Loucy (cell line): ENCODE data around the gene DNAJC16.
A peak's percentile ranks its signal among the peaks of the same experiment; 100 is the strongest.
"Not testable (repeated sequence)": the region's sequence is repeated elsewhere in the genome, so short reads cannot be mapped to it uniquely, and the experiment has no call there.

Source experiments
- H2AFZ ChIP-seq: fragments of 200-600 bp; sonication (generic); 2 replicates; pipeline ENCODE4 v1.6.0; 2016; ENCODE audit warnings: antibody characterized with exemption, mild to moderate bottlenecking, low read length, moderate library complexity
- H3F3A ChIP-seq: fragments of 200-600 bp; 2 replicates; pipeline ENCODE4 v1.6.0; 2016; ENCODE audit warnings: antibody characterized with exemption, low read depth, mild to moderate bottlenecking
- H3K27me3 ChIP-seq: fragments of 200-600 bp; sonication (generic); 2 replicates; pipeline ENCODE4 v1.6.1; 2014; ENCODE audit warnings: low read length, mild to moderate bottlenecking; ENCODE audit not compliant: insufficient read depth, poor library complexity, severe bottlenecking
- H3K36me3 ChIP-seq: fragments of 200-600 bp; sonication (generic); 2 replicates; pipeline ENCODE4 v1.6.1; 2016; ENCODE audit warnings: low read length; ENCODE audit not compliant: insufficient read depth
- H3K4me1 ChIP-seq: fragments of 200-600 bp; sonication (generic); 2 replicates; pipeline ENCODE4 v1.5.1; 2014; ENCODE audit warnings: low read length, mild to moderate bottlenecking; ENCODE audit not compliant: insufficient read depth, poor library complexity, severe bottlenecking
- H3K4me2 ChIP-seq: fragments of 200-600 bp; sonication (generic); 2 replicates; pipeline ENCODE4 v1.6.0; 2014; ENCODE audit warnings: antibody characterized with exemption, low read length, low read depth, mild to moderate bottlenecking; ENCODE audit not compliant: poor library complexity, severe bottlenecking
- H3K4me3 ChIP-seq: fragments of 200-600 bp; sonication (generic); 2 replicates; pipeline ENCODE4 v1.5.1; 2014; ENCODE audit warnings: low read length, mild to moderate bottlenecking, mixed read lengths; ENCODE audit not compliant: poor library complexity, severe bottlenecking
- H3K79me2 ChIP-seq: fragments of 200-600 bp; sonication (generic); 2 replicates; pipeline ENCODE4 v1.6.1; 2014; ENCODE audit warnings: low read length; ENCODE audit not compliant: insufficient read depth
- H3K9ac ChIP-seq: fragments of 200-600 bp; sonication (generic); 2 replicates; pipeline ENCODE4 v1.6.0; 2014; ENCODE audit warnings: mild to moderate bottlenecking, low read depth, low read length, moderate library complexity; ENCODE audit not compliant: poor library complexity, severe bottlenecking
- H3K9me2 ChIP-seq: fragments of 200-600 bp; sonication (generic); replicated peaks from 2 replicates; pipeline ENCODE4 v1.6.1; 2016; ENCODE audit warnings: low read depth, low read length, mixed read lengths
- H3K9me3 ChIP-seq: fragments of 200-600 bp; sonication (generic); 2 replicates; pipeline ENCODE4 v1.6.1; 2014; ENCODE audit warnings: mild to moderate bottlenecking, antibody characterized with exemption, low read length, low read depth; ENCODE audit not compliant: insufficient read depth
- H4K20me1 ChIP-seq: fragments of 200-600 bp; sonication (generic); 2 replicates; pipeline ENCODE4 v1.6.0; 2014; ENCODE audit warnings: antibody characterized with exemption, low read length, mild to moderate bottlenecking; ENCODE audit not compliant: insufficient read depth, poor library complexity, severe bottlenecking
- CTCF ChIP-seq: fragments of 200-600 bp; sonication (generic); conservative IDR thresholded peaks from 2 replicates; pipeline ENCODE4 v1.5.1; 2014; ENCODE audit warnings: mild to moderate bottlenecking, antibody characterized with exemption, low read length
- EZH2phosphoT487 ChIP-seq: fragments of 200-600 bp; IDR thresholded peaks from 2 replicates; pipeline ENCODE4 v1.6.1; 2018; ENCODE audit warnings: antibody characterized with exemption, mild to moderate bottlenecking, moderate library complexity, borderline replicate concordance

The DNAJC16 gene

GRCh38 chr1:15519625-15520024 is 7.0 kb upstream of the DNAJC16 start:
- no peaks in the 10 kb centered on the region for H3K36me3 ChIP-seq
- H3K9me3 ChIP-seq, result no peaks in the 10 kb centered on the region
- H3K4me1 ChIP-seq, result peaks cover 20% of the 10 kb centered on the region
- H4K20me1 ChIP-seq, result no peaks in the 10 kb centered on the region
- H3K27me3 ChIP-seq, result no peaks in the 10 kb centered on the region
- H3K79me2 ChIP-seq, result peaks cover 18% of the 10 kb centered on the region
- H3K9ac ChIP-seq, result no peak overlapping the region
- no peak overlapping the region for H3K4me3 ChIP-seq
- H2AFZ ChIP-seq, result no peak overlapping the region
- H3F3A ChIP-seq, result no peaks in the 10 kb centered on the region
- TF ChIP-seq CTCF (no peak), EZH2phosphoT487 (no peak)
- H3K9me2 ChIP-seq, result no peaks in the 10 kb centered on the region
- H3K4me2 ChIP-seq, result no peak overlapping the region

GRCh38 chr1:15521206-15521906 is 5.3 kb upstream of the DNAJC16 start:
- H3K4me2 ChIP-seq, result peak overlapping the region; percentile 97
- not testable (repeated sequence) for H2AFZ ChIP-seq, H3K9me3 ChIP-seq, H3K9ac ChIP-seq, H3K36me3 ChIP-seq, H3F3A ChIP-seq, H4K20me1 ChIP-seq, H3K9me2 ChIP-seq, H3K27me3 ChIP-seq, H3K4me3 ChIP-seq
- peaks cover 27% of the 10 kb centered on the region for H3K4me1 ChIP-seq
- H3K79me2 ChIP-seq, result peaks cover 18% of the 10 kb centered on the region

- Histone ChIP-seq H3K9ac (no peak overlapping the region), H2AFZ (no peak overlapping the region), H3F3A (peaks cover 7% of the 10 kb centered on the region; the same call in 1 of the 2 replicates), H3K79me2 (peaks cover 23% of the 10 kb centered on the region), H3K4me3 (no peak overlapping the region), H3K9me3 (no peaks in the 10 kb centered on the region), H3K4me1 (peaks cover 33% of the 10 kb centered on the region), H3K9me2 (no peaks in the 10 kb centered on the region), H3K27me3 (no peaks in the 10 kb centered on the region), H4K20me1 (peaks cover 2% of the 10 kb centered on the region), H3K36me3 (no peaks in the 10 kb centered on the region), H3K4me2 (peak overlapping the region; percentile 97)
- TF ChIP-seq CTCF (no peak), EZH2phosphoT487 (no peak)
Measured at GRCh38 chr1:15522551-15522950, 4.1 kb upstream of the DNAJC16 start.
